GM18507 (cell line): Measurements from ENCODE around the gene UGT1A10.
"Not testable (repeated sequence)": the region's sequence is repeated elsewhere in the genome, so short reads cannot be mapped to it uniquely, and the experiment has no call there.

Source experiments
- DNase-seq: peaks from one replicate; pipeline ENCODE4 v3.0.0; 2011; ENCODE audit warnings: low read depth; ENCODE audit not compliant: insufficient read length; ENCODE audit errors: extremely low spot score
- FAIRE-seq: peaks from 2 replicates; lab custom pipeline; 2011; peaks lifted over from hg19 to GRCh38; lab: Jason Lieb, UNC

Gene UGT1A10

DNA sequence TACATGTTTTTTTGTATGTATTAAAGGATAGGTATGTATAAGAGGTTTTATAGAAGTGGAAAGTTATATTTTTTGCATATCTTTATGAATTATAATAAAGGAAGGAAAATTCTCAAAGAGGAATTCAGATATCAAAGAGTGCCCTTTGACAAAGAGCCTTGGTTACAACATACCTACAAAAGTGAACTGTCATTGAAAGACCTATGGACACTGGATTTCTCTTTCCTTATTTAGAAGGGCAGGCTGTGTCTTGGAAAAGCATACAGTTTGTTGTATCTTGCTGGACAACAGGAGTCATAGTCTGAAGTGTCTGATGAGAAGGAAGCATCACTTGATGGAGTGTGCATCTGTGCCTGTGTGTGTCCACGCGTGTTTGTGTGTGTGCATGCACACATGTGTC lies 15.2 kb downstream of the UGT1A10 start:
- FAIRE-seq (peak; percentile 26), DNase-seq (no peak)

DNA sequence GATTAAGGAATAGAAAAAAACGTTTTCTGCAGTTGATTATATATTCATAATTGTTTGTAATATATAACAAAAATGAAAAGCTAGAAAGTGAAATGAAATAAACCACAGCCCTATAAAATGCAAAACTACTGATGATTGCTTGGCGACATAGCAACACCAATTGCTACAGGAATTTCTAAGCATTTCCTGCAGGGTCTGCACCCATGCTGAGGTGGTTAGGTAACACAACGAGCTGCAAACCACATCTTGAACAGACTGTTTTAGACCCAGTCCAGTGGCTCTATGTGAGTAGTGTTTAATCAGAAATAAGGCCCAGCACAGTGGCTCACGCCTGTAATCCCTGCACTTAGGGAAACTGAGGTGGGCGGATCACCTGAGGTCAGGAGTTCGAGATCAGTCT lies 18.3 kb downstream of the UGT1A10 start:
- no peak for FAIRE-seq
- DNase-seq = no peak

DNA sequence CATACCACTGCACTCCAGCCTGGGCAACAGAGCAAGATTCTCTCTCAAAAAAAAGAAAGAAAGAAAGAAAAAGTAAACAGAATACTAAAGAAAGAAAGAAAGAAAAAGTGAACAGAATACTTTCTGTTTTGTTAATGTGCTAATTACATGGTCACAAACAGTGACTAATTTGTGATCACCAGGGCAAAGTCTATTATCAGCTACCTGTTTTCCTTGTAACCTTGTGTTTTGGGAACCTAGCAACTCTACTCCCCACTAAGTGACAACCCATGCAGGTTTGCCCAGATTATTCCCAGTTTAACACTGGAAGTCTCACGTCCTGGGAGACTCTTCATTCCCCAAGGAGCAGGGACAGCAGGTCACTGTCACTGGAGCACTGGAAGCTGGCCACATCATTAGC lies 18.8 kb downstream of the UGT1A10 start:
- DNase-seq = no peak
- FAIRE-seq = no peak

DNA sequence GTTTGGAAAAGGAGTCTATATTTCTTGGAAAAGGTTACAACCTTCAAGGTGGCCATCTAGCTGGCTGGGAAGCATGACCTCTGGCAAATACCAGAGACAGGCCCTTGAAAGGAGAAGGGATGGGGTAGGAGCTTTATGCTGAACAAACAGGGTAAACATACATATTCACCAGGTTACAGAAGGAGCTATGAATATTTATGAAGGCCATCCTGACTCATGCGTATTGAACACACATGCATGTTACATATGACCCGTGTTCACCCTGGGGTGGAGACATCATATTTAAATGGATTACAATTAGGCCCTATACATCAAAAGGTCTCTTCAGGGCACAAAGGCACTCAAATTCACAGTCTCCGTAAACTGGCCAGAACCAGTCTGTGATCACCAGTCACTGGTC lies 19.7 kb downstream of the UGT1A10 start:
- FAIRE-seq, DNase-seq: not testable (repeated sequence)

DNA sequence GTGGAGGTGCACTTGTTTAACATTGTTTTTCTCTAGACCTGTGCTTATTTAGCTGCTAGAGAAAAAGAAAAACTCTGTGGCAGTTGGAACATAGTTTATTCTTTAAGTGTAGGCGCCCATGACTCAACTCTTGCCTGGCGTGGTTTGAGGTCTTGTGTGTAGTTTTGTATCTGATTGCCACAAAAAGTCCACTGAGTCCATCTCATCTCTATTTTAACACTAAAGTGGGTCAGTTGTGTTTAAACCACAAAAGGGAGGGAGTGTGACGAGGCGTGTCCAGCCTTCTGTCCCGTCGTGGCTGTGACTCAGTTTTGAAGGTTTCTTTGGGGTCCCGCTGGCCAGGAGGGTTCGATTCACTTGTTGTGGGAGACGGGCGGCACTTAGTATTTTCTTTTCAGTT lies 20.2 kb downstream of the UGT1A10 start:
- no peak for DNase-seq
- FAIRE-seq = no peak

DNA sequence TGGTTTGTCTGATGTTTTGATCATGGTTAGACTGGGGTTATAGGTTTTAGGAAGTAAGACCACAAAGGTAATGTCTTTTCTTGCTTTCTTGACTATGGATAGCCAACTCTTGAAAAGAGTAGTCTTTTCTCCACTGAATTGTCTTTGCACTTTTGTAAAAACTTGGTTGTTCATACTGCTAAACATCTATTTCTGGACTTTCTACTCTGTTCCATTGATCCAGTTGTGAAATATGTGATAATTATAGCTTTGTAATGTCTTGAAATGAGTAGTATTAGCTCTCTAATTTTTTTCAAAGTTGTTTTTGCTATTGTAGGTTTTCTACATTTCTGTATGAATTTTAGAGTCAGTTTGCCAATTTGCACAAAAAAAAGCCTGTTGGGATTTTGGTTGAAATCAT lies 22.4 kb downstream of the UGT1A10 start:
- no peak for DNase-seq
- no peak for FAIRE-seq

DNA sequence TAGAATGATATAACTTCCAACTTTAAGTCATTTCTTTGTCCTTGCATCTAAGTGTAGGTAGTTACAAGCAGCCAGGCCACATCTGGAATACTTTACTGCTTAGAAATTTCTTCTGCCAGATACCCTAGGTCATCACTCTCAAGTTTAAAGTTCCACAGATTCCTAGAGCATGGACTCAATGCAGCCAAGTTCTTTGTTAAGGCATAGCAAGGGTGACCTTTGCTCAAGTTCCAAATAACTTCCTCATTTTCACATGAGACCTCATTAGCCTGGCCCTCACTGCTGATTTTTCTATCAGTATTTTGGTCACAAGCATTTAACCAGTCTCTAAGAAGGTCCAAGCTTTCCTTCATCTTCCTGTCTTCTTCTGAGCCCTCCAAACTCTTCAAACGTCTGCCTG lies 27.7 kb downstream of the UGT1A10 start:
- DNase-seq (no peak), FAIRE-seq (no peak)

DNA sequence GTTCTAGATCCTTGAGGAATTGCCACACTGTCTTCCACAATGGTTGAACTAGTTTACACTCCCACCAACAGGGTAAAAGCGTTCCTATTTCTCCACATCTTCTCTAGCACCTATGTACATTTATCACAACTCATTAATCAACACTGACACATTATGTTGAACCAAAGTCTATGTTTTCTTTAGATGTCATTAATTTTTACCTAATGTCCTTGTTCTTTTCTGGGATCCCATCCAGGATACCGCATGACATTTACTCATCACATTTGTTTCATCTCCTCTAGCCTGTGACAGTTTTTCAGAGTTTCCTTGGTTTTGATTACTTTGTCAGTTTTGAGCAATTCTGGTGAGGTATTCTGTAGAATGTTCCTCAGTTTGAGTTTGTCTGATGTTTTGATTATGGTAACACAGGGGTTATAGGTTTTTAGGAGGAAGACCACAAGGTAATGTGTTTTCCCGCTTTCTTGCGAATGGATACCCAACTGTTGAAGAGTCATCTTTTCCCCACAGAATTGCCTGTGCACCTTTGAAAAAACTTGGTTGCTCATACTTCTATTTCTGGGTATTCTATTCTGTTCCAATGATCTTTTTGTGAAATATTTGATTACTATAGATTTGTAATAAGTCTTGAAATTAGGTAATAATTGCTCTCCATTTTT lies 32.5 kb downstream of the UGT1A10 start:
- FAIRE-seq = no peak
- no peak for DNase-seq

DNA sequence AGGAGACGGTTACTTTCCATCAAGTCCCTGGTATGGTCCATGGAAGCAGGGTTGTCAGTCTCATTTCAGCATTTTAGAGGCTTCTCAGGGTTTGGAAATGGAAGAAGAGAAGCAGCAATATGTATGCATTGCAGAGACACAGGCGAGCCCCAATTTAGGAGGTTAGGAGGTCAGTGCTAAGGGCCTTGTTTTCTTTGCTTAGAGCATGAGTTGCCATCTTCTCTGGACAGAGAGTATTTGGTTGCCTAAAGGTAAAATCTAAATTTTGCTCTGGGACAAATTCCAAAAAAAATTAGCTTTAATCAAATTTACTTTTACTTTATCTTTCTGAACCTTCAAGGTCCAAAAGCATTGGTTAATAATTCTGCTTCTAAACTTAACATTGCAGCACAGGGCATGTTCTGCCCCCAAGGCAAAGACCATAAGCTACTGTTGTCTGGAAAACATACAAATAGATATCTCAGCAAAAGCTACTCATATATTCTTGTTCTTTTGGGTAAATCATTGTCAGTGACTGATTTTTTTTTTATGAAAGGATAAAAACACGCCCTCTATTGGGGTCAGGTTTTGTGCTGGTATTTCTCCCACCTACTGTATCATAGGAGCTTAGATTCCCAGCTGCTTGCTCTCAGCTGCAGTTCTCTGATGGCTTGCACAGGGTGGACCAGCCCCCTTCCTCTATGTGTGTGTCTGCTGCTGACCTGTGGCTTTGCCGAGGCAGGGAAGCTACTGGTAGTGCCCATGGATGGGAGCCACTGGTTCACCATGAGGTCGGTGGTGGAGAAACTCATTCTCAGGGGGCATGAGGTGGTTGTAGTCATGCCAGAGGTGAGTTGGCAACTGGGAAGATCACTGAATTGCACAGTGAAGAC lies 35.3 kb downstream of the UGT1A10 start, which contains the start of gene UGT1A9:
TSS of gene UGT1A9 (plus strand) at position 609 of the 872 bp plus-strand sequence. CDS start at position 646, 37 bp downstream.
- DNase-seq (no peak), FAIRE-seq (no peak)

DNA sequence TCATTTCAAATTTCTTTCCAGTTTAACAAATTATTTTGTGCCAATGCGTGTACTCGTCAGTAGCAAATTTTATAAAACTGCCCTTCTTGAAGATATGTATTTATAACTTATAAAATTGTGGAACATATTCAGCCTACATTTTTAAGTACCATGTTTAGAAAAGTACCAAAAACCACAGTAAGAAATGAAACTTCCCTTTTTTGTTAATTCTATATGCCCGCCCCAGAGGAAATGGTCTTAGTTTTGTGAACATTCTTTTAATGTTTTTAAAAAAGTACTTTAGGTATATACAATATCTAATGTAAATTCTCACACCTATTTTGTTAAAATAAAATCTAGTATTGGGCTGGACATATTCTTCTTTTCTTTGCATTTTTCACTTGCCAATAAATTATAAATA lies 36.6 kb downstream of the UGT1A10 start:
- no peak for FAIRE-seq
- no peak for DNase-seq

DNA sequence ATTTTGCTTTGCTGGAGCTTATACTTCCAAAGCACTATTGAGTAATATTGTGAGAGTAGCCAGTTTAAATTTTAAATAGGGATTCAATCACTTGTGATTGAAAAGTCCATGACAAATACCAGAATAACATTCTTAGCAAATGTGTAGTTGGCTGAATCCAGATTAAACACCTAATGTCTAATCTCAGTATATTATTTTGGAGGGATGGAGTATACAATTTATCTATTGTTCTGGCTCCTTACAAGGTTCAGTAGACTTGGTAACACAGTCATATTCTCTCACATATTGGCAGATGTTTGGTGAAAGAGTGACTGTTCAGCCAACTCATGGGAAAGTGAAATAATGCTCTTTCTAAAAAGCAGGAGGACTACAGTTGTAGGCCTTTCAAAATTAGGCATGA lies 37.6 kb downstream of the UGT1A10 start:
- DNase-seq = no peak
- no peak for FAIRE-seq

DNA sequence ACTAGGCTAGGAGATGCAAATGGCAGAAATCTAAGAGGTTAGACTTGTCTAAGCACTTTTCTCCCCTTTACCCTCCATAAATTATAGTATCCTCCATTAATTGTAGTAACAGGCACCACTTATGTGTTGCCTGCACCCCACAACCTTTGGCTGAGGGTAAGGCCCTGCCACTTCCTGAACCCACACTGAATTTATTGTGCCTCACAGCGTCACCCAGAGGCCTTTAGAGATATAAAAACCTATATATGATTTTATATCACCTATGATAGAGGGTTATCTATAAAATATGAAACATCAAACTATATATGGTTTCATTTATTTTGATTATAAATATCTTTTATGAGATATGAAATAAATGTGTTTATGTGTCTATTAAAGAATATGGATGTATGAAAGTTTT lies 38.1 kb downstream of the UGT1A10 start:
- DNase-seq = no peak
- FAIRE-seq = no peak

DNA sequence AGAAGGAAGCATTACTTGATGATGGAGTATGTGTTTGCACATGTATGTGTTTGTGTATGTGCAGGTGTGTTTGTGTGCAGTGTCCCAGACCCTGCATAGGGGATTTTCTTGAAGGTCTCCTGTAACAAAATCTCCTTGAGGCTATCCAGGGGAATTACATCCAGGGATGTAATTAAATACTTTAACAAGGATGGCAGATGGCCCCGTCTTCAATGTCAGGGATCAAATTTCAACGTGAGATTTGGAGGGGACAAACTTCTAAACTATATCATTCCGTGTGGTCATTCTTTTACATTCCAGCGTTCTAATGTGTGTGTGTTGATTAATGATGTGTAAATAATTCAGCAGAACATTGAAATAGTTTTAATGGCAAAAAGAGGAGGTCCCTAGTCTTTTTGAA lies 38.7 kb downstream of the UGT1A10 start:
- FAIRE-seq (no peak), DNase-seq (no peak)

DNA sequence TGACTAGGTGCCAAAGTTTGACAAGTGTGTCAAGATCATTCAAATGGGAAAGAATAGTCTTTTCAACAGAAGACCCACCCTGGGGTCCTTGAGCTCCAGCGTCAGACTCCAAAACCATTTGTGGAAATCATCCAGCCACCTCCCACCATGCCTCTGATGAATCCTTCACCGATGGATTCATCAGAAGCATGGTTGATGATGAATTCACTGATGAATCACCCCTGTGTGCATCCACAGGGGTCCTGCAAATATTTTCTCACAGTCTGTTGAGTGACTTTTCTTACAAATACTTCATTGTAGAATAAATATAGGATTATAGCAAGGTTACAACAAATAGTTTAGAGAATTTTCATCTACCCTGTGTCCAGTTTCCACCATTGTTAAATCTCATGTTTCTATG lies 39.8 kb downstream of the UGT1A10 start:
- DNase-seq = no peak
- no peak for FAIRE-seq

DNA sequence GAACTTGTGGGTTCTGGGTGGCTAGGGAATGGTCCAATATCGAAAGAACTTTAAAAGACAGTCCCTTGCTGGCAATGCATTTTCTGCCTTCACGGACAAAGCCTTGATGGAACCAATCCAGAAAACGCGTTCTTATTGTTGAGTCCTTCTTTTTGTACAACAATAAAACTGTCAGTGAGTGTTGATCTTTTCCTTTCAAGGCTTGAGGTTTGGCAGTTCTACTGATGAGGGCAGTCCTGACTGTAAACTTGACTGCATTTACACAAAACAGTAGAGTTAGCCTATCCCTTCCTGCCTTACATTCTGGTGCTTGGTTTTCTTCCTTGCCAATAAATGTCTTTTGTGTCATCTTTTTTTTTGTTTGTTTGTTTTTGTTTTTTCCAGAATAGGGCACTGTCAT lies 42.9 kb downstream of the UGT1A10 start:
- FAIRE-seq = no peak
- DNase-seq = no peak

DNA sequence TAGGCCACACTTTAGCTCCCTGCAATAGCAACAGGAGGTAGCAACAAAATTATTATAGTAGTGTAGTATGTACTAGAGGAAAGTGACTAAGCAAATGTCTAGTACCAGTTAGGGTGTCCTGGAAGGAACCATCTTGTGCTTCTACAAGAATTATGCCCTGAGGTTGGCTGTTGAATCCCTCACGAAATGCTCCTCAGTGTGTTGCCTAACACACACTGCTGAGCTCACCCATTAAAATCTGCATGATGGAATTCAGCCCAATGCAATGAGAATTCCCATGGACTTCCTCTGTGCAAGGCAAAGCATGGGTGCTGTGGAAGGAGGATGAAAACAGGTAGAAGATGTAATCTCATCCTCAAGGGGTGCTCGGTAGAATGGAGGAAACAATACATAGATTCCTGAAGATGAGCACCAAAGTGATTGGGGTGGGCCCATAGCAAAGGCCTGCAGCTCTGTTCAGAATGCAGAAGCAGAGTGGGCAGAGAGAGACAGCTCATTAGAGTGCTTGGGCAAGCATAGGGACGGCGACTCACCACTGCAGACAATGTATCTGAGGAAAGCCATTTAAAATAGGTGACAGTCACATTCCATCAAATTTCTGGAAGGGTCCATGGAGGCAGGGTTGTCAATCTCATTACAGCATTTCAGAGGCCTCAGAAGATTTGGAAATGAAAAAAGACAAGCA lies 44.3 kb downstream of the UGT1A10 start:
- DNase-seq (no peak), FAIRE-seq (no peak)

DNA sequence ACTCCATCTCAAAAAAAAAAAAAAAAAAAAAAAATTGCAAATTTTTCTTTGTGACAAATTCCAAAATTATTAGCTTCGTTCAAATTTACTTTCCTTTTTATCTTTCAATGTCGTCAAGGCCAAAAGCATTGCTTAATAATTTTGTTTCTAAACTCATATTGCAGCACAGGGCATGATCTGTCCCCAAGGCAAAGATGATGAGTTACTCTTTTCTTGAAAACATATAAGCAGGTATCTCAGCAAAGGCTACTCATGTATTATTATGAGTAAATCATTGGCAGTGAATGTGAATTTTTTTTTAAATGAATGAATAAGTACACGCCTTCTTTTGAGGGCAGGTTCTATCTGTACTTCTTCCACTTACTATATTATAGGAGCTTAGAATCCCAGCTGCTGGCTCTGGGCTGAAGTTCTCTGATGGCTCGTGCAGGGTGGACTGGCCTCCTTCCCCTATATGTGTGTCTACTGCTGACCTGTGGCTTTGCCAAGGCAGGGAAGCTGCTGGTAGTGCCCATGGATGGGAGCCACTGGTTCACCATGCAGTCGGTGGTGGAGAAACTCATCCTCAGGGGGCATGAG lies 45.4 kb downstream of the UGT1A10 start, which contains the start of gene UGT1A7:
TSS of gene UGT1A7 (plus strand) at position 381 of the 579 bp plus-strand sequence. CDS start at position 418, 37 bp downstream.
- DNase-seq (no peak), FAIRE-seq (no peak)

DNA sequence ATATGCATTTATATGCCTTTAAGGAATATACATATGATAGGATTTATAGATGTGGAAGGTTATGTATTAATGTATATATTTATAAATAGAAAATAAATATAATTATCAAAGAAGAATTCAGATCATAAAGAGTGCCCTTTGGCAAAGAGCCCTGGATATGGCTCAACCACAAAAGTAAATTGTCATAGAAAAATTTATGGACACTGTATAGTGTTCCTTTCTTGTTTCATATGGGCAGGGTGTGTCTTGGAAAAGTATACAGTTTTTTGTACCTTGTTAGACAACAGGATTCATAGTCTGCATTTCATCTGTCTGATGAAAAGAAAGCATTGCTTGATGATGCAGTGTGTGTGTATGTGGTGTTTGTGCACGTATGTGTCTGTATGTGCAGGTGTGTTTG lies 48.4 kb downstream of the UGT1A10 start:
- DNase-seq (no peak), FAIRE-seq (no peak)

DNA sequence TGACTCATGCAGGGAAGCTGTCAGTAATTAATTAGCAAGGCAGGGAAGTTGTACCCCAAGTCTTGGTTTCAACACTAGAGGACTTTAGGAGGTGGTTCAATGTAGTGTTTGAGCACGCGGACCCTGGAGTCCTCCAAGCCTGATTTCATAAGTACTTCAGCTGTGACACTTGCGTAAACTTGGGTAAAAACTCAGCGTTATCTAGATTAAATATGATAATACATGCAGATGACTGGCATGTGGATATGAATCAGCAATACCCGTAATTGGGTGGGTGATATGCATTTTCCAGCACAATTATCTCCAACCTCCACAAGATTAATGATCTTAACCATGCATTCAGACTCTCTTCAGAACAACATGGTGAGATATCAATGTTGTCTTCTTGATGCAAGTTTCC lies 50.7 kb downstream of the UGT1A10 start:
- no peak for FAIRE-seq
- DNase-seq = no peak

DNA sequence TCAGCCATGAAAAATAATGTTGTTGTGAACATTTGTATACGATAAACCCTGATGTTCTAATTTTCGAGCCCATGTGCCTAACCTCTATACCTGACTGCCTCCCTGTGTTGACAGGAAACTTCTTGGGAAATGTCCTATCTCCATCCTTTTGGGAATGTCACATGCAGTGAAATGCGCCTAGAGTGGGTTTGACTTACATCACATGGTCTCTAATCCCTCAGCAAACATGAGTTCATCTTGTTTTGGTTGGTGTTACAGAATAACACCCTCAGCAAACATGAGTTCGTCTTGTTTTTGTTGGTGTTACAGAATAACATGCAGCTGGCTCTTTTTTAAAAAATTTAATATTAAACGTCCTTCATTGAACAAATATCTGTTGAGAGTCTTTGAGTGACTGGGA lies 52.1 kb downstream of the UGT1A10 start:
- DNase-seq (no peak), FAIRE-seq (no peak)
